Muscle of arm (tissue), 12 donors: ENCODE data around the gene FIBCD1. TPM values are rescaled to one million over a fixed set of nuclear protein-coding genes. Genes with fewer than 3 reads are reported as not detected.

Experiments used
- DNase-seq: peaks from one replicate; pipeline ENCODE4 v3.0.0-alpha.2; 2013
- polyA plus RNA-seq, 12 donors: library from polyadenylated mRNA; unstranded; fragments of 120-200 nt; gene quantifications; one replicate each; pipeline ENCODE4 v1.2.1, GENCODE V29; 2013; ENCODE audit not compliant: insufficient read length in 12 of 12

The FIBCD1 gene
- polyA plus RNA-seq, 12 donors: 0.12 to 3.3 (median 0.26) TPM; not detected in 8

- no peak for DNase-seq
Measured at GRCh38 chr9:130882696-130883225, 56.3 kb downstream of the FIBCD1 start.

GRCh38 chr9:130881516-130881915, 57.5 kb downstream of the FIBCD1 start:
- DNase-seq: no peak

GRCh38 chr9:130880599-130881220, 58.3 kb downstream of the FIBCD1 start:
- DNase-seq: no peak

- no peak for DNase-seq
Measured at GRCh38 chr9:130879863-130880411, 59.1 kb downstream of the FIBCD1 start.

DNA sequence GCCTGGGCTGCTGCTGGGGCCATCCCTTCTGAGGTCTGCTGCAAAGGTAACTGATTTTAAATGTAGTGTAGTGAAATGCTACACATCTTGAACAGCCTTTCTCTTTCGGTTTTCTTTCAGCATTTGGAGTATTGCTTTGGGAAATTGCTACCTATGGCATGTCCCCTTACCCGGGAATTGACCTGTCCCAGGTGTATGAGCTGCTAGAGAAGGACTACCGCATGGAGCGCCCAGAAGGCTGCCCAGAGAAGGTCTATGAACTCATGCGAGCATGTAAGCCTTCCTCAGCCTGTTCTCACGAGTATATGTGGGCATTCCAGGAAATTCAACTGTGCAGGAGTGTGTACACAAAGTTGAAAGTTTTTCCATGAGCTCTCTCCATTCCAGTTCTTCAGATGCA, 60.8 kb downstream of the FIBCD1 start:
- DNase-seq: no peak

DNA sequence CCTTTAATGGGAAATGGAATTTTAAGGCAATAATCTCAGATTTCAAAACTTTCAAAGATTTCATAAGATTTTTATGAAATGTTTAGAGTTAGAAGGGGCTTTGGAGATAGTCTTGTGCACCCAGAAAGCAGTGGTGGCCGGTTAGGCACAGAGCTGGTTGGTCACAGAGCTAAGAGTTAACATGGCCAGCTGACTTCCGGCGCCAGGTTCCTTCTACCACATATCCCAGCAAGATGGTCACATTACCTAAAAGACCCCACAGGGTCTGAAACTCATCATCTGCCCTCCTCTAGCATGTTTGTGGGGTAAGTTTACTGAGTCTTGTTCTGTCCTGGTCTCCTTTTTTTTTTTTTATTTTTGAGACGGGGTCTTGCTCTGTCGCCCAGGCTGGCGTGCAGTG, 61.7 kb downstream of the FIBCD1 start:
- DNase-seq: no peak

DNA sequence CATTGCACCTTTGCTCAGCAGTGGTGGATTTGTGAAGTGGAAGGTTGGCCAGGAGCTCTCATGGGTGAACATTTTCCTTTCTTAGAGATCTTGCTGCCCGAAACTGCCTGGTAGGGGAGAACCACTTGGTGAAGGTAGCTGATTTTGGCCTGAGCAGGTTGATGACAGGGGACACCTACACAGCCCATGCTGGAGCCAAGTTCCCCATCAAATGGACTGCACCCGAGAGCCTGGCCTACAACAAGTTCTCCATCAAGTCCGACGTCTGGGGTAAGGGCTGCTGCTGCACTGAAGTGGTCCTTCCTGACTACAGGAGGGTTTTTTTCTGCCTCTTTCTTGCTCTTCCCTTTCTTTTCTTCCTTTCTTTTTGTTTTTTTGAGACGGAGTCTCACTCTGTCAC, 64.3 kb downstream of the FIBCD1 start:
- DNase-seq: no peak

DNA sequence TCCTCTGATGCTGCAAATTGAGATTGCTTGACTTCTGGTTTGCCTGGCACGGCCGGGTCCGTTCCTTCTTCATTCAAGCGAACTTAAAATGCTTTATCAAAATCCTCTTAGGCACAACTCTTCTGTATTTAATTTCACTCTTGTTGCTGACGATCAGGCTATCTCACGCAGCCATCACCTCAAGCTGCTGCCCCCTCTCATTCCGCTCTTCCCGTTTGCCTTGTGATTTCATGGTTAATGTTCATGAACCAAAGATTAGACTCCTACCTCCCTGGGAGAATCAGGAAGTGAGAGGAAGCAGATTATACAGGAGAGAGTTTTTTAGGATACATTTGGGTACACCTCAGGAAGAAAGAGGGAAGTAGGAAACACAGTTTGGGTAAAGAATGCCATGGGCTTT, 65.1 kb downstream of the FIBCD1 start:
- no peak for DNase-seq

DNA sequence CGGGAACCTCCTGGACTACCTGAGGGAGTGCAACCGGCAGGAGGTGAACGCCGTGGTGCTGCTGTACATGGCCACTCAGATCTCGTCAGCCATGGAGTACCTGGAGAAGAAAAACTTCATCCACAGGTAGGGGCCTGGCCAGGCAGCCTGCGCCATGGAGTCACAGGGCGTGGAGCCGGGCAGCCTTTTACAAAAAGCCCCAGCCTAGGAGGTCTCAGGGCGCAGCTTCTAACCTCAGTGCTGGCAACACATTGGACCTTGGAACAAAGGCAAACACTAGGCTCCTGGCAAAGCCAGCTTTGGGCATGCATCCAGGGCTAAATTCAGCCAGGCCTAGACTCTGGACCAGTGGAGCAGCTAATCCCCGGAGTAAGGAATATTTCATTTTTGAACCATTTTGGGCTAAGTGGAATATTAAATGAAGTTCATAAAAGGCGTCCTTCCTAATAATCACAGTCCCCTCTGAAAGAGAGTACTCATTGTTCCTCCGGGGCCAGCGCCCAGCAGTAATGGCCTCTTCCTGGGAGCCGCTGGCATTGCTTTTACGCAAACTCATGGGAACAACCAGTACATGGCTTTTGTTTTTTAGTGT, 66.0 kb downstream of the FIBCD1 start:
- DNase-seq: no peak

- no peak for DNase-seq
Measured at GRCh38 chr9:130872508-130872907, 66.5 kb downstream of the FIBCD1 start.

- no peak for DNase-seq
Measured at GRCh38 chr9:130872093-130872492, 67.0 kb downstream of the FIBCD1 start.

DNA sequence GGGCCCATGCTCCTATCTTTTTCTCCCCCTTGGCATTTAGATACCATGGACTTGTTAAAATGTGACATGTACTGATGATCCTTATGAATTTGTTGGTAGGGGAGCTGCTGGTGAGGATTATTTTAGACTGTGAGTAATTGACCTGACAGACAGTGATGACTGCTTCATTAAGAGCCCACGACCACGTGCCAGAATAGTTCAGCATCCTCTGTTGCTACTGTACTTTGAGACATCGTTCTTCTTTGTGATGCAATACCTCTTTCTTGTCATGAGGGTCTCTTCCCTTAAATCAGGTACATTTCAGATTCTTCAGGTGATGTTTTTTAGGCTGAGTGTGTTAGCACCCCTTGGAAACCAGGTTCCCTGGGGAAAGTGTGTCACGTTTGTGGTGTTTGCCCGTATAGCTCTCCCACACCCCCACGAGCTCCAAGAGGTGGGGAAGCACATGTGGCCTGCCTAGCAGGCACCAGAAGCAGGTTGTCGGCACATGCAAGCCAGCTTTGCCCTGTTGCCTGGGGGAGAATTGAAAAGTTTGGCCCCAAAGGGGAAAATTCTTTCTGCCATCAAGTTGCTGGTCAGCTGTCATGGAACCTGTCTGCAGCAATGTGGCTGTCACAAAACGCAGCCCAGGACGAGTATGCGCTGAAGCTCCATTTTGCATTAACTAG, 67.5 kb downstream of the FIBCD1 start:
- DNase-seq: no peak

GRCh38 chr9:130870491-130871381, 68.3 kb downstream of the FIBCD1 start:
- no peak for DNase-seq

GRCh38 chr9:130869250-130869649, 69.8 kb downstream of the FIBCD1 start:
- DNase-seq: no peak

GRCh38 chr9:130868230-130868629, 70.8 kb downstream of the FIBCD1 start:
- DNase-seq: no peak

GRCh38 chr9:130867556-130867955, 71.5 kb downstream of the FIBCD1 start:
- no peak for DNase-seq

DNA sequence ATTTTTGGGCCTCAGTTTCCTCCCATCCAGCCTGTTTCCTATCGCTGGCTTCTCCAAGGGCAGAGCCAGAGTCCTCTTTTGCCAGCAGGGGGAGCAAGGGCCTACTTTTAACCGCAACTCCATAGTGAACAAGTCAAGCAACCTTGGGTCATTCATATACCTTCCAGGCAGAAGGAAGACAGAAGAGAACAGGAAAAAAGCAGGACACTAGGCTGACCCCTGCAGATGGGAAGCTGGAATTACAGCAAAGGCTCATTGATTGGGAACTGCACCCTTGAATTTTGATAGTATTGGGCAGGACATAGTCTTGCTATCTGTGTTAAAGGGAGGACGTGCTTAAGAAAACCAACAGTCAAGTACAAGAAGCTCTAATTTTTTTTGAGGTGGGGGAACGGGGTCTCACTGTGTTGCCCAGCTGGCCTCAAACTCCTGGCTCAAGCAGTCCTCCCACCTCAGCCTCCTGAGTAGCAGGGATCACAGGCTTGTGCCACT, 72.5 kb downstream of the FIBCD1 start:
- DNase-seq: peak; percentile 75

- no peak for DNase-seq
Measured at GRCh38 chr9:130865921-130866320, 73.1 kb downstream of the FIBCD1 start.

- DNase-seq: no peak
Measured at GRCh38 chr9:130864541-130864940, 74.5 kb downstream of the FIBCD1 start.

- no peak for DNase-seq
Measured at GRCh38 chr9:130862747-130863146, 76.3 kb downstream of the FIBCD1 start.

- DNase-seq: no peak
Measured at GRCh38 chr9:130862217-130862616, 76.8 kb downstream of the FIBCD1 start.
